HG03439 (cell line): ENCODE results near the gene PTPRG.

Experiments used
- ATAC-seq: cut with Tn5 transposase; IDR thresholded peaks from one replicate; pipeline ENCODE4 v1.9.1; 2021; ENCODE audit warnings: mild to moderate bottlenecking, moderate library complexity; ENCODE audit not compliant: unreplicated experiment

PTPRG gene

DNA sequence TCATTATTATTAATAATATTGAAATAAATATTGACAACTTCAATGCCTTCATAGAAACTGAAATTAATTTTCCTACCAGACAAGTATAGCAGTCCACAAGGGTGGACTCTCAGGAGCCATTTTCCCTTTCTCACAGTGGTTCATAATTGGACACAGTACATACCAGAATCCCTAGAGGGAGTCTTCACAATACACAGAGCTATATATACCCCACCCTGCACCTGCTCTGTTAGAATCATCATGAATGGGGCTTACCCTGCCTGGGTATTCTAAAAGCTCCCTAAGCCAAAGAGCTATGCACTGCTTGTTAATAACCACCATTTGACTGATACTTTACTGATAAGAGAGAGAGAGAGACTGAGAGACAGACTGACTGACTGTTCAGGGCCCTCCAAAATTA, 677.1 kb downstream of the PTPRG start:
- no peak for ATAC-seq

DNA sequence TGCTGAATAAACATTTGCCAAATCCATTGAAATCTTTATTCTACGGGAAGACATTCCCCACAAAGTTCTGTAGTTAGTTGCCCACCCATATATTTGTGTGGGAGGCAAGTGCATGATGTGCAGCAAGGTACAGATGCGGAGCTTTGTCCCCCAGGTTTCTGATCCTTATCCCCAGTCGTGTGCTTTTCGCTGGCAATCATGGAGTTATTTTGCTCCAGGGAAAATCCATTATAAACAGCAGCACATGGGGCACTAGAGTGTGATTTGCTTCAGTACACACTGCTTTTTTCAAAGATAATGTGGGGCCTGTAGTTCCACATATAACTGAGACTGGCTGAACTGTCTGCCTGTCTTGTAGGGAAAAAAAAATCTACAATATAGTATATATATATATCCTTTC, 679.9 kb downstream of the PTPRG start:
- ATAC-seq, result no peak

DNA sequence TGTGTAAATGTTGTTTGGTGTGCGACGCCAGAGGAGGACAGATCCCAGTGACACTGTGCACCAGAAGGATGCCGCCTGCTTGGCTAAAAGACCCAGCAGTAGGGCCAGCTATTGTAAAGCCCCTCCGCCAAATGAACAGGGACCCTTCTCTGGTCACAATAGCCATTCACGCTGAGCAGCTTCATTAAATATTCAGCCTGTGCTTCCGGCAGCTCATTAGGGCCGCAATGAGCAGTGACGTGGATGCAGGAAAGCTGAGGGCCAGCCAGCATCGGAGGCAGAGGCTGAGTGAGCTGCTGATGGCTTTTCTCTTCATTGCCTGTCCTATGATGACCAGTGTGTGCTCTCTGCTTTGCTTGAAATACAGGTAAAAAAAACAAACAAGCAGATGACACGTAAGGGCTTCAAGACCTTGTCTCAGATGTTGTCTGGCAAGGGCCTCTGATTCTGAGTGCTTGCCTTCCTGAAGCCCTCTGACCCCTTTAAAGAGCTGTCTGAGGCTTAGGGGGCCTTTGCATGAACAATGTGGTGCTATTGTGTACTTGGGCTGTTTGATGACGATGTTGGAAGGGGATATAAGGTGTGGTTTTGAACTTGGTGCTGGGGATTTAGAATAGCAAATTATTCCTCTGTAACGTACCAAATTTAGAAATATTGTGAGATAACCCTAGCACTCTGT, 681.6 kb downstream of the PTPRG start:
- no peak for ATAC-seq

DNA sequence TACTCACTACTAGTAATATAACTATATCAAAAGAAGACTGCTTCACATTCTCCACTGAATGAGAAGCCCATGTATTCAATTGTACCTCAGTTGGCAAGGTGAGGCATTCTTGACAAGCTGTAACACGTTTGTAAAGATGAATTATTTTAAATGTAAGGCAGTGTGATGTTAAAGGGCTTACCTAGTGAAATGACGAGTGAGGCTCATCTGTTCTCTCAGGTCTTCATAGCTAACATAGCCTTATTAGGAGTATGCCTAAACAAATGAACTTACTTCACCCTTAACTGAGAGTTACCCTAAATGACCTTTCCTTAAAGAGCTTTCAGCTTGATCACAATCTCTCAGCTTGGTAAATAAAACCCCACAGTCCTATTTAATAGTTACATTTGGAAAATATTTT, 684.7 kb downstream of the PTPRG start:
- no peak for ATAC-seq

DNA sequence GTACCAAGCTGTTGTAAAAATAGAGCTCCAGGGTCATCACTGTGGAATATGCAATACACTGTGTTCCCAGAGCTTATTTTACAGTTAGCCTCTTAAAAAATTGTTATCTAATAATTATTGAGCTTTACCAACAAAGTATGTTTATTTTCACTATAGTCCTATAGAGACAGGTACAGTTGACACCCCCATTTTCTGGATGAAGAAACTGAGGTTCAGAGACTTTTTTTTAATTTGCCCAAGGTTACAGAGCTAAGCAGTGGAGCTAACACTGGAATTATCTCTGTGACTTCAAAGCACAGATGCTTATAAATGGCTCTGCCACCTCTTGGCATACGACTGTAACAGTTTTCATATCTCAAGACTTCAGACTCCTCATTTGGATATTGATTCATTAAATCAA, 685.6 kb downstream of the PTPRG start:
- no peak for ATAC-seq

DNA sequence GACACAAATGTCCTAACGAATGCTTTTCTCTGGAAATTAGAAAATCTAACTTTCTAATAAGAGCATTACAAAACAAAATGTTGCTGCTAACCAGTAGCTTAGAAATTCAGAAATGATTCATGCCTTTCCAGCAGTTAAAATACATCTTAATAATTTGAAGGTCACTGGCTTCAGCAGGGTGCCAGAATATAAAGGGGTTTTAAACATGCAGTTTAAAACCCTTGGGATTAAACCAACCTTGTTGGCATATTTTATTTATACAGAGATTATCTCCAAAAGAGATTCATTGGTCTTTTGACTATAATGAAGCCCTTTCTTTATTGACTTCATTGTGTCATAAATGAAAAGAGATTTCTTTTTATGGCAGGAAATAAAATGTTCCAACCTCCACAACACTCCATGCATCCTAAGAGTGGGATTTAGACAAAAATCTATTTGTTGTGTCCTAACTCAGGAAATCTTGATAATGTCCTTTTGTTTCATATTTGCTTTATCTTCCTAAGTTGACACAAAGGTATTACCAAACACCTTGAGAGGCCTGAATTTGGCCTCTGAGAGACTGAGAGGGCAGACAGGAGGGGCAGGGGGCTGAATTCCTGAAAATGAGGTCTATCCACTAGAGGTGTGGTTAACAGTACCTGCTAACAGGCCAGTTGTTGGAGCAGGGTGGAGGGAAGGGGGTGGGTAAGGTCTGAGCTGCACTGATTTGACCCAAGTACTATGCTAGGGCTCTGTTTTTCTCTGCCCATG, 687.5 kb downstream of the PTPRG start:
- no peak for ATAC-seq

DNA sequence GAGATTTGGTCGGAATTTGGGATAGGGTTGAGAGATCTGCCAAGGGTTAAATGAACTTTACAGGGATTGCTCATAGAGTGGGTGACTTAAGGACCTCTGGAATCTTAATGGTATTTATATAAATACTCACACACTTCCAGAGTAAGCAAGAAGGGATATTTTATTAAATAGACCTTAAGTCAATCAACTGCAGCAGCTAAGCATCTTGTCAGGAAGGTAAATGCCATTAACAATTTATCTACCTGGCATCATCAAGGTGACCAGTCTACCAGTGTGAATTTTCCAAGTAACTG, 688.1 kb downstream of the PTPRG start:
- ATAC-seq, result no peak

DNA sequence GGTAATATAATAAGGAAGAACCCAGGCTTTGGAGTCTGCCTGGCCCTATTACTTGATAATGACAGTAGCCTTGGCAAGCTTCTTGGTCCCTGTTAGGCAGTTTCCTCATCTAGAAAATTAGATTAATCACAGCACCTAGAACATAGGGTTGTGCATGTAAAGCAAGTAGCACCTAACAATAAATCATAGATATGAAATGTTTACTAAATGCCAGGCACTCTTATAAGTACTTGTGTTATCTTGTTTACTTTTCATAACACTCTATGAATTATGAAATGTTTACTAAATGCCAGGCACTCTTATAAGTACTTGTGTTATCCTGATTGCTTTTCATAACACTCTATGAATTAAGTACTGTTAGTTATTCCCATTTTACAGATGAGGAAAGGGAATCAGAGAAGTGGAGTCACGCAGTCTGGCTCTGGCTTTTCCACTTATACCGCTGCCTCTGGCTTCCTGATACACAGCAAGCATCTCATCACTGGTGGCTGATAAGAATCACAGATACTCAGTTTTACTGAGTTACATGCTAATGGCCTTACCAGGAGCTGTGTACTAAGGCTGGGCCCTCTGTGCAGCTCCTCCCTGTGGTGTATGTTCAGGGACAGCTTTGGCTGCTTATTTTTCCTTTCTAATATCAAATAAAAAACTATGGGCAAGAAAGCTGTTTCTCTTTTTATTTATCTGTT, 688.6 kb downstream of the PTPRG start:
- ATAC-seq, result no peak

DNA sequence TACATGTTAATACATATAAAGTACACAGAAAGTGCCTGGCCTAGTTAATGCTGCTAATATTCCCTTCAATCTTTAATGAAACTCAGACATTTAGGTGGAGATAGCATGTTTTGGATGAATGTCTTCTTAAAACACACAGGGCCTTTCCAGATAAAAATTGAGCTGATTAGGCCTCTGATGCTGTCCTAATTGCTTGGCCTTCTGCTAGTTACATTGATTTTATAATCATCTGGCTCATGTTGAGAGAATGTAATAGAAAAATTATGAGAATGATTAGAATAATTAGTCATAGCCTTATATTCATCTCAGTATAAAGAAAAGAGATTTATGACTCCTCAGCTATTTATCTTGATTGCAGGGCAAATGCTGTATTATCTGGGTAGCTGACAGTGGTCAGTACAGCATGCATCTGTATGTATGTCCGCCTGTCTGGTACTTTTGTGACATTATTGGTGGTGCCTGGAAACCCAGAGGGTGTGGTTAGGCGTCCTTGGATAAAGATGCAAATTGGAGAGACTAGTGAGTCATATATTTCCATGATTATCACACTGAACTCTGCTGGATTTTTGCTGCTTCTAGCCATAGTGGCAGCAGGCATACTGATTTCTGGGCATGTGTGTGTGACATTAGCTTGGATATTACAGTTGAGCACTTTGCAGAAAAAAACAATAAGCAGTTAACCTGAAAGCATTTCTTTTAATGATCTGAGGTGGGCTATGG, 691.2 kb downstream of the PTPRG start:
- no peak for ATAC-seq

DNA sequence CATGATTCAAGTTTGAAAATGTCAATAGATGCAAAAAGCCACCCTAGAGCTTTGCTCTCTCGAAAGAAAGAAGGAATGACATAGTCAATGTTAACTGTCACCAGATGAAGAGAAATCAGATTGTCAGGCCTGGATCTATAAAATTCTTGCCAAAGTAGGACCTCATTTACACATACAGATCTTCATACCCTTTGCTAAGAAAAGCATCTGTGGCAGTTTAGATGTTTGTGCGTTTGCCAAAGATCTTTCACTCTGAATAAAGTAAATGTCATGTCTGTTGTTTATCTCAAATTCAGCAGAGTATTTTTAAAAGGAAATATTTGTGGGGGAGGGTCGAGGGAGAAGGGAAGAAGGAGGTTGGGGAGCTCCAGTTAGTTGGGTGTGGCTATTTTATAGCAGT, 692.6 kb downstream of the PTPRG start:
- ATAC-seq, result no peak

DNA sequence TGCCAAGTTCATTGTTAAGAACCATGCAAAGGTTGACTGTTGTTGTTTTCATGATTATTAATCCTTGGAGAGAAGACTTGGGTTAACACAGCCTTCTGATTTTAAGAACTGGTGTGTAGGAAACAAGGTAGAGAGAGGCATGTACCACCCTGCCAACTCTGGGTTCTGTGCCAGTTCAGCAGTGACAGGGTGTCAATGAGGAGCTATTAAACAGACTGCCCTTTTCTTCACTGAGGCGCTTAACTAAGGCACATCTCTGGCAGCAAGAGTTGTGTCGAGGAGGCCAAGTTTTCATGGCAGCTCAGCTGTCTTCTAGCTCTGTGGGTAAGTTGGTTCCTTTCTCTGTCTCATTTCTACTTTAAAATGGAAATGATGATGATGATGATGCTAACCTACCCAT, 694.4 kb downstream of the PTPRG start:
- no peak for ATAC-seq

DNA sequence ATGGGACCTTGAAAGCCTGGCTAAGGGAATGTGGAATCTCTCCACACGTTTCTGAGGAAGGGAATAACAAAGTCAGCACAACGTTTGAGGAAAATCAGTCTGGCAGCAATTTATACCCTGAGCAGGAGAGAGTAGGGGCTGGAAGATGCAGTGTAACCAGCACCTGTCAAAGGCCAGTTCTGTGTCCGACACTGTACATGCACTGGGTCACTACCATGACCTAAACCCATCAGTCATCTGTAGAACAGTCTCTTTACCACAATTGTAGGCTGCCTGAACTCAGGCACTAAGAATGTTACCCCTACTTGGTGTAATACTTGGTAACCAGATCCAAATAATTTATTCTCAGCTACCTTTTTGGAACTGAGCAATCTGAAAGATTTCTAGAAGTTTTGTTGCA, 698.6 kb downstream of the PTPRG start:
- ATAC-seq, result no peak

DNA sequence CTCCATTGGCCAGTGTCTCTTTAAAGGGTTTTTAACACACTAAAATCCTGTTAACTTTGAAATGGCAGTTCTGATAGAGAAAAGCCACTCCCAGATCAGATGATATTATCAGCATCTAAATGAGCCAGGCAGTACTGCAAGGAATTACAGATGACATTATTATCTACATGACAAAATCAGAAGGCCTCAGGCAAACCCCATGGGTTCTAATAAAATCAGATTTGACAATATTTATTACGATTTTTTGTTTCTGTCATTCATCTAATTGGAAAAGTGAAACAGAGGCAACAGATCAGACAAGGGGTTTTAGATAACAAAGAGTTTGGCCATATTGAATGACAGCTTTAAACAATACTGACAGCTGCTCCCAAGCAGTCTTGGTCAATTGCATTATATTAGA, 699.3 kb downstream of the PTPRG start:
- no peak for ATAC-seq

DNA sequence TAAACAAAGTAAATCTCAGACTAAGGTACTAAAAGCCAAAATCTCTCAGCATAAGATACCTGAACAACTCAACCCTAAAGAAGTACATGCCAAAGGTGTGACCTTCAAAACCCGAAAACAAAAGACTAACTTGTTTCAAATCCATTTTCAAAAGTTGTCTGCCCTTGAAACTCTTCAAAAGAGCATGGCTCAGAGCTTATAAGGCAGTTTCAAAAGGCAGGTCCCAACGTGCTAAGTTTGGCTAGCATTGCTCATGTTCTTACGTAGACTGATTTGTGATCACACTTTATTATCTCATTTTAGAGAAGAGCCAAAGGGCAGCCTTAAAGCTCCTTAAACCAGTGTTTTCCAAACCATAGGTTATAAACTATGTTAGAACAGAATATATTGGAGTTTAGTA, 699.8 kb downstream of the PTPRG start:
- no peak for ATAC-seq

DNA sequence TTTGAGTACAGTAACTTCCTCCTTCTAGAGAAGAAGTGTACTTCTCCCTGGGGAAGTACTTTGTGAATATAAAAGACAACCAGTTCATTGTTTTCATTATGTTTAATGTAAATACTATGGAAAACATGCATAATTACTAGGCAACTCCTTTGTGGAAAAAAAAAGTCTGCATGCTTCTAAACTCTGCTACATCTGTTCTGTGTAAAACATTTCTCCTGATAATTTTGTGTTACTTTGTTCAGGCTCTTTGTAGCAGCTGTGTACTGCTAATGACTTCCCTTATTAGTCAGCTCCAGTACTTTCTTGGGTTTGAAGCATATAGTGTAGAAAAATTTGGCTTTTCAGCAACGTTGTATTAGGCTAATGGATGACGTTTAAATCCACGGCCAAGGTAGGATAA, 700.4 kb downstream of the PTPRG start:
- no peak for ATAC-seq

DNA sequence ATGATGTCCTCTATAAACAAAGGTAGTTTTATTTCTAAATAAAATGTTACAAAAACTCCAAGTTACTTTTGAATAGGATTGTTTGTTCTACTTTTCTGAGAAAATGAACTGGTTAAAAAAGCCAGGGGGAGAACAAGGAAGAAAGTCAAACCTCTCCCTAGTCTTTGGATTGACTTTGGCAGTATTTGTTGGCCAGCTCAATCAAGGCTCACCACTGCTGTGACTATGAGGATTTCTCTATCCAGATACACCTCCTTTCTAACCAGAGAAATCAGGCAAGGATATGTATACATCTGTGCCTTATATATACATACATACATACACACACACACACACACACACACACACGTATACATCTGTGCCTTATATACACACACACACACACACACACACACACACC, 704.2 kb downstream of the PTPRG start:
- ATAC-seq, result no peak

DNA sequence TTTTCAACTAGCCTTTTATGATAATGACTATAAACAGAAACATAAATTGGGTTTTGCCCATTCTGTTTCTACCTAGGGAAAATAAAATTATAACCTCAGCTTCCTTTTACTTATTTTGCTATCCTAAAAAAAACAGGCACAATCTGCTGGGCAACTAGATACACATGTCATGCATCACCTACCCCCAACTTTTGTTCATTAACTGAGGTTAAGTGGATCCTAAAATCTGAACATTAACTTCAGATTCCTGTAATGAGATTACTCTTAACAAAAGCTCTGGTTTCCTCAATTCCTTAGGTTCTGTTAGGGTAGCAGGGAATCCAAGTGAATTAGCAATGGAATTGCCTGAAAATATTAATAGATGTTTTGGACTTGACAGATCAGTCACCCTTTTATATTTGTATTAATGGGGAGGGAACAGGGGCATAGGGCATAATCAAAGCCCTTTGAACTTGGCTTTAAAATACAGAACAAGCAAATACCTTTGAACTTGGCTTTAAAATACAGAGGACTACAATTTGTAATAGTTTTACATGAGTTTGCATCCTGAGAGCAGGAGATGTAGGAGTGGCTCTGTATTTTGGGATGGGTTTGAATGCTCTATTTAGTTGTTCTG, 705.4 kb downstream of the PTPRG start:
- no peak for ATAC-seq

DNA sequence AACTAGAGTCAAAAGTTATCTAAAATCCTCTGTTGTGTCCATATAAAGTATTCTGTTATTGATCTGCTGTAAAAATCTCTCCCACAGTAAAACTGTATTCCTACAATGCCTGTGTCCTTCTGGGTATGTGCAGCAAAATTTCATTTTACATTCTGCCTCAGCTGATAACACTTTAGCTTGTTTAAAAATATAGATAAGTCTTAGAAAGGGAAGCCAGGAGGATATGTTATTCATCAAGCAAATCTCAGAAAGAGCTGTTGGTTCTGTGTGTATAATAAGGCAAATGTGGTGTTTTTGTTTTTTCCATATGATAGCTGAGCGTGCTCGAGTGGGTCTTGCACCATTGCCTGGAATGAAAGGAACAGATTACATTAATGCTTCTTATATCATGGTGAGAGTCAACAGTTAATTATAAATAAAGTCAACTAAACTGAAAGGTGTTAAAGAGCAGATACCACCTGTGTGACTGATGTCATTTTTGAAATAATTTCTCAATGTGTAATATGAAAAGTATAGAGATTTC, 715.3 kb downstream of the PTPRG start:
- no peak for ATAC-seq

DNA sequence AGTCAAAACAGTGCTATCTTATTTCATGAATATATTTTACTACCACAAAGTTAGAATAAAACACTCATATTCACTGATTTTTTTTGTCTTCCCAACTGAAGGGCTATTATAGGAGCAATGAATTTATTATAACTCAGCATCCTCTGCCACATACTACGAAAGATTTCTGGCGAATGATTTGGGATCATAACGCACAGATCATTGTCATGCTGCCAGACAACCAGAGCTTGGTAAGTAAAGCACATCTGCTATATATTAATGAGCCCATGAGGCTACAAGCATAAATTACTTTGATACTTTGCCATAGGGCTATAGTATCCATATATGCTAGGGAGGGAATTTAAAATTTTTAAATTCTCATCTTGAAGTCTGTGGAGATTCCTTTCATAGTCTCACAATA, 716.1 kb downstream of the PTPRG start:
- ATAC-seq, result no peak

DNA sequence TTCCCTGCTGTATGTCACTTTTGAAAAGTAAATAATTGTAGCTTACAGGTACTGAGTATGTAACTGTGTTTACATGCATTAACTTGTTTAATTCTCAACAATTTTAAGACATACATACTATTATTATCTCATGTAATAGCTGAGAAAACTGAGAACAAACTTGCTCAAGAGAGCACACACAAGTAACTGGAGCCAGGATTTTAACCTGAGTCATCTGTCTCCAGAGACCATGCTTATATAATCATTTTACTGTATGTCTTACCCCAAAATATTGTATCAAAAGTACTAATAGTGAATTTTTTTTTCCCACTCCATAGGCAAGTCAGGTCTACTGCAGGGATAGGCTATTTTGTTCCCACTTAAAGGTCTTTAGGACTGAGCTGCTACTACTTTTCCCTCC, 716.6 kb downstream of the PTPRG start:
- no peak for ATAC-seq

DNA sequence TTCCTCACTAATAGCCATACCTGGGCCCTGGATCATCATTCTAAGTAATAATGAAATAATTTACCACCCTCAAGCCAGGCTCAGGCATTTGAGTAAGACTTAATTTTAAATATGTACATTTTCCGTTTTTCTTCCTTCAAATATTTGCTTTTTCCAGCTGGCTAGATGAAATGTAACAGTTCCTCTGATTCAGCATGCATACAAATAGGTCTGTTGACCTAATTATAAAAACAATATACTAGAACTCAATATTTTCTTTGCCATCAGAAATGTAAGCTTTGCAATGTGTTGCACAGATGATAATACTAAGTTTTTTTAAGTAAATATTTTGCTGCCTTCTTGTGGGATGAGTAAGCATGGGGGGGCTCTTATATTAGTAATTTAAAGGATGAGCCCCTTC, 720.4 kb downstream of the PTPRG start:
- no peak for ATAC-seq
